Measurements from ENCODE around the gene FKBP4. TPM values are rescaled to one million over a fixed set of nuclear protein-coding genes. Genes with fewer than 3 reads are reported as not detected.
A peak's percentile ranks its signal among the peaks of the same experiment; 100 is the strongest.

FKBP4 gene
- total and polyA plus RNA-seq, 2 of the 13 experiments (the other 11 are each of a cell fraction or from before 2014, with no cell fraction given), result 25.7 to 66.1 TPM

GRCh38 chr12:2795291-2796186 is 769 bp downstream of the FKBP4 start (continued):
- TF ChIP-seq TFE3 (CRISPR knock-in tag; IDR thresholded peaks at IDR 0.05) (no peak), TMF1 (CRISPR knock-in tag; IDR thresholded peaks at IDR 0.05; ENCODE audit: low read depth) (no peak), ZNF430 (CRISPR knock-in tag; IDR thresholded peaks at IDR 0.05) (peak; percentile 54; the same call in 1 of the 2 replicates), GTF2F1 (IDR thresholded peaks at IDR 0.05; ENCODE audit: low read length) (no peak), ZNF546 (CRISPR knock-in tag; conservative IDR thresholded peaks at IDR 0.05) (no peak), ZNF576 (CRISPR knock-in tag; IDR thresholded peaks at IDR 0.05) (no peak), ZFP37 (CRISPR knock-in tag; IDR thresholded peaks at IDR 0.05; ENCODE audit: borderline replicate concordance) (no peak), ZNF550 (CRISPR knock-in tag; IDR thresholded peaks at IDR 0.05; ENCODE audit: borderline replicate concordance) (no peak), ESRRA (CRISPR knock-in tag; IDR thresholded peaks at IDR 0.05; ENCODE audit: low read depth) (no peak), CHD4 (IDR thresholded peaks at IDR 0.05; ENCODE audit: borderline replicate concordance, low read length) (no peak), ZNF280D (CRISPR knock-in tag; IDR thresholded peaks at IDR 0.05) (no peak), SP140L (CRISPR knock-in tag; IDR thresholded peaks at IDR 0.05; ENCODE audit: borderline replicate concordance) (no peak), KAT2B (IDR thresholded peaks at IDR 0.05; ENCODE audit: borderline replicate concordance, low read depth, low read length) (no peak), SKIL (CRISPR knock-in tag; IDR thresholded peaks at IDR 0.05; ENCODE audit: borderline replicate concordance) (no peak), ETV5 (CRISPR knock-in tag; IDR thresholded peaks at IDR 0.05; ENCODE audit: borderline replicate concordance) (no peak), TOE1 (CRISPR knock-in tag; IDR thresholded peaks at IDR 0.05) (no peak), SP1 (IDR thresholded peaks at IDR 0.05) (no peak), SP1 (CRISPR knock-in tag; IDR thresholded peaks at IDR 0.05) (no peak), SP2 (CRISPR knock-in tag; IDR thresholded peaks at IDR 0.05) (no peak; the same call in 1 of the 2 replicates), RFXANK (CRISPR knock-in tag; IDR thresholded peaks at IDR 0.05) (no peak), ZNF839 (CRISPR knock-in tag; IDR thresholded peaks at IDR 0.05; ENCODE audit: borderline replicate concordance) (no peak)

Measured in HepG2 (cell line).